IMR-90 (cell line): ENCODE measurements around the gene SFPQ. TPM values are rescaled to one million over a fixed set of nuclear protein-coding genes. Genes with fewer than 3 reads are reported as not detected.

Experiments
- ATAC-seq: fragments of 200-7000 bp; cut with Tn5 transposase; 2 replicates; pipeline ENCODE4 v1.9.1; 2020; ENCODE audit warnings: low read depth, mild to moderate bottlenecking, moderate library complexity
- BruUV-seq: library from RNA; stranded (reverse); fragments of 400-500 nt; replicated peaks from 2 replicates; lab custom pipeline; 2021; lab: Mats Ljungman, UMichigan
- CTCF ChIA-PET: fragments of 300-600 bp; formaldehyde crosslinking; extraction: SDS; loops from one replicate; lab custom pipeline; 2021; ENCODE audit warnings: antibody characterized with exemption; lab: Yijun Ruan, JAX
- POLR2A ChIA-PET: fragments of 300-600 bp; sonication (Branson Sonifier 250); formaldehyde crosslinking; loops from one replicate; lab custom pipeline; 2022; ENCODE audit warnings: antibody characterized with exemption; ENCODE audit not compliant: unreplicated experiment; lab: Charles Lee
- DNase-seq: peaks from one replicate; pipeline ENCODE4 v3.0.0; 2013
- H2AFZ ChIP-seq: replicated peaks from 2 replicates; pipeline ENCODE3; 2013; ENCODE audit warnings: low read length, mild to moderate bottlenecking; ENCODE audit not compliant: poor library complexity
- H2AK5ac ChIP-seq: 2 replicates; pipeline ENCODE4 v1.6.1; 2013; ENCODE audit warnings: low read depth, low read length, inconsistent platforms
- H2AK9ac ChIP-seq: replicated peaks from 2 replicates; pipeline ENCODE3; 2013; ENCODE audit warnings: mild to moderate bottlenecking, low read depth, low read length, moderate library complexity; ENCODE audit not compliant: poor library complexity
- H2BK120ac ChIP-seq: 2 replicates; pipeline ENCODE4 v1.6.1; 2013; ENCODE audit warnings: low read depth, low read length, inconsistent platforms
- H2BK15ac ChIP-seq: 3 replicates; pipeline ENCODE4 v1.6.1; 2013; ENCODE audit warnings: low read depth, low read length, inconsistent platforms
- H2BK20ac ChIP-seq: 2 replicates; pipeline ENCODE4 v1.6.1; 2013; ENCODE audit warnings: low read depth, mild to moderate bottlenecking, inconsistent platforms, low read length, moderate library complexity
- H2BK5ac ChIP-seq: 2 replicates; pipeline ENCODE4 v1.6.1; 2013; ENCODE audit warnings: mild to moderate bottlenecking, low read depth, low read length, inconsistent platforms; ENCODE audit not compliant: poor library complexity, severe bottlenecking
- H3K14ac ChIP-seq: replicated peaks from 2 replicates; pipeline ENCODE4 v1.6.1; 2013; ENCODE audit warnings: low read depth, low read length, inconsistent platforms
- H3K18ac ChIP-seq: 2 replicates; pipeline ENCODE4 v1.6.1; 2013; ENCODE audit warnings: low read depth, low read length, control low read depth
- H3K23ac ChIP-seq: 2 replicates; pipeline ENCODE4 v1.6.1; 2013; ENCODE audit warnings: low read depth, low read length, inconsistent platforms
- H3K27ac ChIP-seq: 2 replicates; pipeline ENCODE4 v1.5.1; 2013; ENCODE audit warnings: mild to moderate bottlenecking, control low read depth, low read length; ENCODE audit not compliant: insufficient read depth
- H3K27me3 ChIP-seq: 2 replicates; pipeline ENCODE4 v1.6.1; 2013; ENCODE audit warnings: low read length; ENCODE audit not compliant: control insufficient read depth, insufficient read depth
- H3K36me3 ChIP-seq: 2 replicates; pipeline ENCODE4 v1.6.1; 2013; ENCODE audit warnings: low read length, mixed read lengths; ENCODE audit not compliant: control insufficient read depth, insufficient read depth
- H3K4ac ChIP-seq: 2 replicates; pipeline ENCODE4 v1.6.1; 2013; ENCODE audit warnings: low read depth, low read length, inconsistent platforms
- H3K4me1 ChIP-seq: 2 replicates; pipeline ENCODE4 v1.6.1; 2013; ENCODE audit warnings: low read length, mixed read lengths; ENCODE audit not compliant: control insufficient read depth, insufficient read depth
- H3K4me2 ChIP-seq: 2 replicates; pipeline ENCODE4 v1.6.1; 2013; ENCODE audit warnings: low read depth, mild to moderate bottlenecking, control low read depth, low read length, moderate library complexity
- H3K4me3 ChIP-seq: 2 replicates; pipeline ENCODE4 v1.5.1; 2013; ENCODE audit warnings: low read depth, mild to moderate bottlenecking, control low read depth, low read length, moderate library complexity; ENCODE audit not compliant: insufficient read depth
- H3K56ac ChIP-seq: 2 replicates; pipeline ENCODE4 v1.6.1; 2013; ENCODE audit warnings: low read length, inconsistent platforms; ENCODE audit not compliant: insufficient read depth; ENCODE audit errors: extremely low read depth
- H3K79me1 ChIP-seq, 2 experiments: 2 replicates each; pipeline ENCODE4 v1.6.1; 2013; ENCODE audit warnings: low read length in 2 of 2, inconsistent platforms in 1 of 2, low read depth in 1 of 2
- H3K9ac ChIP-seq: 2 replicates; pipeline ENCODE4 v1.6.1; 2013; ENCODE audit warnings: low read depth, low read length, control low read depth
- H3K9me1 ChIP-seq: 2 replicates; pipeline ENCODE4 v1.6.1; 2013; ENCODE audit warnings: low read length, inconsistent platforms; ENCODE audit not compliant: insufficient read depth
- H3K9me3 ChIP-seq: 2 replicates; pipeline ENCODE4 v1.6.1; 2013; ENCODE audit warnings: low read length; ENCODE audit not compliant: control insufficient read depth, insufficient read depth
- H4K20me1 ChIP-seq: 2 replicates; pipeline ENCODE4 v1.6.1; 2013; ENCODE audit warnings: low read length, inconsistent platforms; ENCODE audit not compliant: insufficient read depth
- H4K5ac ChIP-seq: 2 replicates; pipeline ENCODE4 v1.6.1; 2013; ENCODE audit warnings: mild to moderate bottlenecking, low read depth, low read length, control low read depth
- H4K8ac ChIP-seq, 2 experiments: 2 replicates each; pipeline ENCODE4 v1.6.1; 2013; ENCODE audit warnings: low read depth in 2 of 2, low read length in 2 of 2, control low read depth in 1 of 2, inconsistent platforms in 1 of 2
- H4K91ac ChIP-seq: 2 replicates; pipeline ENCODE4 v1.6.1; 2013; ENCODE audit warnings: low read depth, low read length, inconsistent platforms; ENCODE audit not compliant: insufficient read depth
- BHLHE40 ChIP-seq: fragments of 150-350 bp; IDR thresholded peaks from 2 replicates; pipeline ENCODE4 v1.6.1; 2016; ENCODE audit warnings: mild to moderate bottlenecking, low read depth, low read length
- CEBPB ChIP-seq: IDR thresholded peaks from 2 replicates; pipeline ENCODE4 v1.6.1; 2012; ENCODE audit warnings: low read depth, low read length, improper control_type of control experiment
- CHD1 ChIP-seq: IDR thresholded peaks from 2 replicates; pipeline ENCODE4 v1.6.1; 2012; ENCODE audit warnings: low read depth, low read length, improper control_type of control experiment
- CTCF ChIP-seq: conservative IDR thresholded peaks from 2 replicates; pipeline ENCODE4 v1.5.1; 2012; ENCODE audit warnings: mild to moderate bottlenecking, low read depth, low read length, improper control_type of control experiment
- ELK1 ChIP-seq: fragments of 150-350 bp; IDR thresholded peaks from 2 replicates; pipeline ENCODE4 v1.6.1; 2016; ENCODE audit warnings: low read depth, mild to moderate bottlenecking, low read length, moderate library complexity, borderline replicate concordance
- FOS ChIP-seq: fragments of 150-350 bp; IDR thresholded peaks from 2 replicates; pipeline ENCODE4 v1.6.1; 2016; ENCODE audit warnings: low read depth, low read length
- MAZ ChIP-seq: IDR thresholded peaks from 2 replicates; pipeline ENCODE4 v1.6.1; 2012; ENCODE audit warnings: low read depth, mild to moderate bottlenecking, low read length, improper control_type of control experiment, moderate library complexity, borderline replicate concordance
- MXI1 ChIP-seq: IDR thresholded peaks from 2 replicates; pipeline ENCODE4 v1.6.1; 2012; ENCODE audit warnings: low read depth, mild to moderate bottlenecking, low read length, moderate library complexity, borderline replicate concordance
- NFE2L2 ChIP-seq: fragments of 150-350 bp; IDR thresholded peaks from 2 replicates; pipeline ENCODE4 v1.6.1; 2016; ENCODE audit warnings: low read depth, mild to moderate bottlenecking, low read length
- POLR2A ChIP-seq: IDR thresholded peaks from 2 replicates; pipeline ENCODE4 v1.6.1; 2012; ENCODE audit warnings: mild to moderate bottlenecking, low read depth, low read length
- RAD21 ChIP-seq: IDR thresholded peaks from 2 replicates; pipeline ENCODE4 v1.6.1; 2012; ENCODE audit warnings: low read length, improper control_type of control experiment
- RCOR1 ChIP-seq: IDR thresholded peaks from 2 replicates; pipeline ENCODE4 v1.6.1; 2012; ENCODE audit warnings: mild to moderate bottlenecking, low read length, improper control_type of control experiment; ENCODE audit not compliant: insufficient replicate concordance
- RFX5 ChIP-seq: IDR thresholded peaks from 2 replicates; pipeline ENCODE4 v1.8.0; 2012; ENCODE audit warnings: low read depth, mild to moderate bottlenecking, low read length, moderate library complexity
- SMC3 ChIP-seq: fragments of 150-350 bp; IDR thresholded peaks from 2 replicates; pipeline ENCODE4 v1.6.1; 2016; ENCODE audit warnings: low read depth, mild to moderate bottlenecking, antibody characterized with exemption, low read length, moderate library complexity
- USF2 ChIP-seq: fragments of 150-350 bp; IDR thresholded peaks from 2 replicates; pipeline ENCODE4 v1.6.1; 2017; ENCODE audit warnings: mild to moderate bottlenecking, antibody characterized with exemption, low read length, low read depth
- WGBS, 2 experiments: methylation state at CpG; one replicate each; pipeline versions ENCODE4 v1.1.5 to v1.1.7; 2013; ENCODE audit warnings: missing lambda C conversion rate in 2 of 2; ENCODE audit not compliant: insufficient read length in 1 of 2; ENCODE audit errors: extremely low coverage in 2 of 2; 5-methylcytosine and 5-hydroxymethylcytosine counted together
- dilution Hi-C: fragments of 300-500 bp; cut with HindIII; formaldehyde crosslinking; loops from one replicate; pipeline ENCODE4 v1.14.3; 2018; ENCODE audit warnings: low sequenced_read_pairs; ENCODE audit not compliant: unreplicated experiment
- in situ Hi-C: fragments of 300-500 bp; cut with MboI; formaldehyde crosslinking; loops from 3 replicates; pipeline ENCODE4 v1.14.3; 2019; ENCODE audit warnings: low sequenced_read_pairs, inconsistent platforms, mixed read lengths
- intact Hi-C: fragments of 100-400 bp; cut with micrococcal nuclease; formaldehyde crosslinking; loops from 2 replicates; pipeline ENCODE4 v1.10.0; 2022
- polyA plus RNA-seq, 3 experiments: library from polyadenylated mRNA; depleted of rRNA; stranded (reverse); fragments of >200 nt; gene quantifications; 2 replicates each; pipeline ENCODE4 v1.2.3, GENCODE V29; 2012; ENCODE audit warnings: low replicate concordance in 1 of 3
- total RNA-seq: library from RNA; depleted of rRNA; stranded (reverse); fragments of >200 nt; gene quantifications from 2 replicates; pipeline ENCODE4 v1.2.3, GENCODE V29; 2012

SFPQ gene
- total and polyA plus RNA-seq, 2 of the 4 experiments (the other 2 are of a cell fraction) = 53.9 to 121 TPM

- Histone ChIP-seq H2BK5ac (no peak overlapping the region), H3K14ac (no peak overlapping the region), H3K9me1 (peaks cover 3% of the 10 kb centered on the region; the same call in 1 of the 2 replicates), H2BK15ac (no peak overlapping the region), H2AK5ac (no peak overlapping the region), H3K9me3 (no peaks in the 10 kb centered on the region), H4K91ac (no peak overlapping the region), H3K27me3 (no peaks in the 10 kb centered on the region), H2BK120ac (no peak overlapping the region), H2BK20ac (no peak overlapping the region), H3K18ac (no peak overlapping the region), H3K4me2 (no peak overlapping the region), H3K4me3 (no peak overlapping the region), H3K4me1 (no peaks in the 10 kb centered on the region), H3K27ac (no peak overlapping the region), H3K23ac (no peak overlapping the region), H4K5ac (no peak overlapping the region), H3K79me1 (peaks cover 8 to 14% of the 10 kb centered on the region in 2 experiments; a peak in 3 of 4 replicates), H3K9ac (no peak overlapping the region), H4K20me1 (peaks cover 37% of the 10 kb centered on the region), H3K4ac (no peak overlapping the region), H2AK9ac (no peak overlapping the region), H3K36me3 (peaks cover 35% of the 10 kb centered on the region), H3K56ac (no peak overlapping the region), H4K8ac (no peak overlapping the region), H2AFZ (no peak overlapping the region)
- TF ChIP-seq CHD1 (no peak), SMC3 (no peak), BHLHE40 (no peak), FOS (no peak), RFX5 (no peak), ELK1 (no peak), MXI1 (no peak), CTCF (no peak), MAZ (no peak), USF2 (no peak), RAD21 (no peak), NFE2L2 (no peak), RCOR1 (no peak), POLR2A (no peak; the same call in none of the 2 replicates), CEBPB (no peak)
- in situ Hi-C loops (no loop called here), dilution Hi-C loops (no loop called here), intact Hi-C loops (loop anchor here (10.0 kb wide), 1 partner anchor 189 kb away; the partner anchor contains the start of gene TMEM35B)
- WGBS, 2 experiments = 67% methylated on average over 1 of the region's 2 CpGs; no CpG with 5 or more reads in 1 of the 2 experiments
- no TSS peak for BruUV-seq
- ATAC-seq (peak; percentile 9; the same call in 1 of the 2 replicates), DNase-seq (no peak)
- POLR2A ChIA-PET = no interaction called here
- CTCF ChIA-PET = no interaction called here
Measured at GRCh38 chr1:35173909-35174540, 18.9 kb downstream of the SFPQ start.
